GM04504 (cell line): ENCODE data around the gene SPZ1.
"Not testable (repeated sequence)": the region's sequence is repeated elsewhere in the genome, so short reads cannot be mapped to it uniquely, and the experiment has no call there.

Experiments
- DNase-seq: peaks from one replicate; pipeline ENCODE4 v3.0.0-alpha.2; 2012; ENCODE audit warnings: low read depth

The SPZ1 gene

GRCh38 chr5:80339116-80339515 is 19.3 kb downstream of the SPZ1 start:
- no peak for DNase-seq

GRCh38 chr5:80341016-80341775 is 21.4 kb downstream of the SPZ1 start:
- DNase-seq, result no peak

- DNase-seq, result no peak
Observed at GRCh38 chr5:80343067-80343466, 23.3 kb downstream of the SPZ1 start.

- no peak for DNase-seq
Observed at GRCh38 chr5:80346055-80346454, 26.3 kb downstream of the SPZ1 start.

- no peak for DNase-seq
Observed at GRCh38 chr5:80348171-80348570, 28.4 kb downstream of the SPZ1 start.

- DNase-seq, result not testable (repeated sequence)
Observed at GRCh38 chr5:80351019-80351418, 31.2 kb downstream of the SPZ1 start.

- DNase-seq, result no peak
Observed at GRCh38 chr5:80355686-80356085, 35.9 kb downstream of the SPZ1 start.

- no peak for DNase-seq
Observed at GRCh38 chr5:80357671-80358070, 37.9 kb downstream of the SPZ1 start.

- DNase-seq, result no peak
Observed at GRCh38 chr5:80360914-80361444, 41.2 kb downstream of the SPZ1 start.

- DNase-seq, result no peak
Observed at GRCh38 chr5:80364892-80365291, 45.1 kb downstream of the SPZ1 start.

GRCh38 chr5:80368661-80369480 is 49.1 kb downstream of the SPZ1 start:
- DNase-seq, result no peak

GRCh38 chr5:80369521-80369920 is 49.7 kb downstream of the SPZ1 start:
- DNase-seq, result no peak

- DNase-seq, result no peak
Observed at GRCh38 chr5:80370390-80370789, 50.6 kb downstream of the SPZ1 start.
